ENCODE data around the gene HDAC4. TPM values are rescaled to one million over a fixed set of nuclear protein-coding genes. Genes with fewer than 3 reads are reported as not detected.

Gene HDAC4
- total and polyA plus RNA-seq, 3 donors from 2014 or later = 29.0 to 67.5 (median 58.7) TPM

- Histone ChIP-seq H3K27ac (no peak overlapping the region), H3K27me3 (no peaks in the 10 kb centered on the region), H3K9me3 (no peaks in the 10 kb centered on the region), H3K4me1 (no peaks in the 10 kb centered on the region), H3K4me3 (no peak overlapping the region), H3K36me3 (ENCODE audit: low read depth, missing control alignments) (no peaks in the 10 kb centered on the region)
- intact Hi-C loops (cut with DNase I; ENCODE audit: low total_unique reads) = no loop called here
- DNase-seq = no peak
- WGBS, 2 donors = 92 to 96% methylated on average over 2 of the region's 2 CpGs
- no peak for TF ChIP-seq POLR2A (IDR thresholded peaks at IDR 0.05)
- TF ChIP-seq CTCF (IDR thresholded peaks at IDR 0.05) = no peak
Observed at GRCh38 chr2:239184179-239184578, 216.6 kb downstream of the HDAC4 start.

- no peaks in the 10 kb centered on the region for H3K36me3 ChIP-seq (ENCODE audit: low read depth, missing control alignments)
- no peak overlapping the region for H3K27ac ChIP-seq
- H3K27me3 ChIP-seq = no peaks in the 10 kb centered on the region
- no peak overlapping the region for H3K4me3 ChIP-seq
- TF ChIP-seq CTCF (IDR thresholded peaks at IDR 0.05) (no peak), POLR2A (IDR thresholded peaks at IDR 0.05) (no peak)
- H3K4me1 ChIP-seq = no peaks in the 10 kb centered on the region
- intact Hi-C loops (cut with DNase I; ENCODE audit: low total_unique reads) = no loop called here
- no peak for DNase-seq
- no peaks in the 10 kb centered on the region for H3K9me3 ChIP-seq
- WGBS, 2 donors = 94 to 95% methylated on average over 21 to 23 of the region's 23 CpGs
Observed at GRCh38 chr2:239182981-239183791, 217.6 kb downstream of the HDAC4 start.

- DNase-seq = no peak
- WGBS, 2 donors = 89 to 90% methylated on average over 5 to 15 of the region's 15 CpGs
Observed at GRCh38 chr2:239181903-239182581, 218.8 kb downstream of the HDAC4 start.

GRCh38 chr2:239181074-239181902 is 219.5 kb downstream of the HDAC4 start:
- TF ChIP-seq POLR2A (IDR thresholded peaks at IDR 0.05) (no peak), CTCF (IDR thresholded peaks at IDR 0.05) (no peak)
- 87 to 93% methylated on average over 14 to 21 of the region's 21 CpGs for WGBS, 2 donors
- DNase-seq = no peak

More at GRCh38 chr2:239181903-239182581, 218.8 kb downstream of the HDAC4 start:
- Histone ChIP-seq H3K36me3 (ENCODE audit: low read depth, missing control alignments) (no peaks in the 10 kb centered on the region), H3K4me1 (no peaks in the 10 kb centered on the region), H3K27me3 (no peaks in the 10 kb centered on the region), H3K4me3 (no peak overlapping the region), H3K9me3 (no peaks in the 10 kb centered on the region), H3K27ac (no peak overlapping the region)
- TF ChIP-seq CTCF (IDR thresholded peaks at IDR 0.05) = no peak
- no peak for TF ChIP-seq POLR2A (IDR thresholded peaks at IDR 0.05)
- intact Hi-C loops (cut with DNase I; ENCODE audit: low total_unique reads) = no loop called here

More at GRCh38 chr2:239181074-239181902, 219.5 kb downstream of the HDAC4 start:
- no peaks in the 10 kb centered on the region for H3K9me3 ChIP-seq
- no peaks in the 10 kb centered on the region for H3K36me3 ChIP-seq (ENCODE audit: low read depth, missing control alignments)
- H3K27ac ChIP-seq = no peak overlapping the region
- intact Hi-C loops (cut with DNase I; ENCODE audit: low total_unique reads) = no loop called here
- no peaks in the 10 kb centered on the region for H3K4me1 ChIP-seq
- H3K4me3 ChIP-seq = no peak overlapping the region
- H3K27me3 ChIP-seq = no peaks in the 10 kb centered on the region

All from testis (tissue), 3 donors.